ENCODE measurements around the gene MORC2.

Gene MORC2

GRCh38 chr22:30884211-30885000, 84.2 kb downstream of the MORC2 start:
- DNase-seq: no peak

- DNase-seq: no peak
These were observed 84.9 kb downstream of the MORC2 start for GRCh38 chr22:30883586-30884145.

GRCh38 chr22:30882974-30883533, 85.5 kb downstream of the MORC2 start:
- no peak for DNase-seq

DNA sequence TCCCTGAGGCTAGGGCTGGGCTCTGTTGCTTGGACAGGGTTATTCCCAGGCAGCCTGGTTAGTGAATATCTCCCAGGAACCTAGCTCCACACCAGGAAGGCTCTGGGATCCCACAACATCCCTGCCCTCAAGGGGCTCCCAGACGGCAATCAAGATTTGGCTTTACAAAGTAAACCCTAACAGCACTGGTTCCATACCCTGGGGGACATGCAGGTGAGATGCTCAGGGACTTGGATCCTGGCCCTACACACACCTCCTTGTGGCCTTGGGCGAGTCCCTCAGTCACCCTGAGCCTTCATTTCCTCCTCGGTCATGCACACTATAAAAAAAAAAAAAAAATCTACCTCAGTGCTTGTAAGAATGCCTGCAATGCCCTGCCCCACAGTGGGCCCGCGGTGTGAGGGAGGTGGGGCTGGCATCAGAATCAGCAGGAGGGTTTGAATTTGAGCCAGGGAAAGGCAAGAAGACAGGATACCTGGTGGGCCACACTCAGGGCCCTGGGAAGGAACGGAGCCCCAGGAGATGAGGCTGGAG, 86.3 kb downstream of the MORC2 start:
- DNase-seq: no peak

DNA sequence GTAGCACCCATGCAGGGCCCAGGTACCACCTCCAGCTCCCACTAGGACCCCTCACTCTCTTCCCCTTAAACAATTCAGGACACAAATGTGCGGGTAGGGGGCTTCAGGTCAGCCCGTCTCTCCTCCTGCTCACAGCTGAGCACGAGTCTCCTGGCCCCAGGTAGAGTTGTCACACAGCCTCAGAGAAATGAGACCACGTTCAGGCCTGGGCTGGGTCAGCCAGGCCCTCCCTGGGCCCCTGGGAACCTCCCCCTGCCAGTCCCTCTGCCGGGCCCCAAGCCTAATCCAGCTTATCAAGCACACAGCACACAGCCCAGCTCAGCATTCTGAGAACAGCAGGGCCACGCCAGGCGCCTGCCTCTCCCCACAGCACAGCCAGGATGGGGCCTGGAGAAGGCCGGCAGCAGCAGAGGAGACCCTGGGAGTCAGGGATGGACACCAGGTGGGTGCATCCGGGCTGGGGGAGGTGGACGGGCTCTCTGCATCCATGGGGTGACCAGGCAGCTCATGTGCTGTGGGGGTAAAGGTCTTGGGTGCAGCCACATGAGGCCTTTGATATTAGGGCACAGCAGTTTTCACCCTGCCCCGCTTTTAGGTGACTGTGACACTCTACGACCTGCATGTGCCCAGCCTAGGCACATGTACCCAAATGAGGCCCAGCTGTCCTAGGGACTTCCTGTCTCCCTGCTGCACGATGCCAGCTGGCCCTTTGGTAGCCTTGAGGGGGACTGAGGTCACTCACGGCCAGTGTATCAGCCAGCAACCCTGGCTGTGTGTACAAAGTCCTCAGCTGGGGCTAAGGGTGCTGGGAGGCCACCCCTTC, 87.0 kb downstream of the MORC2 start:
- DNase-seq: no peak

GRCh38 chr22:30880847-30881246, 87.7 kb downstream of the MORC2 start:
- DNase-seq: no peak

GRCh38 chr22:30880181-30880601, 88.4 kb downstream of the MORC2 start:
- no peak for DNase-seq

DNA sequence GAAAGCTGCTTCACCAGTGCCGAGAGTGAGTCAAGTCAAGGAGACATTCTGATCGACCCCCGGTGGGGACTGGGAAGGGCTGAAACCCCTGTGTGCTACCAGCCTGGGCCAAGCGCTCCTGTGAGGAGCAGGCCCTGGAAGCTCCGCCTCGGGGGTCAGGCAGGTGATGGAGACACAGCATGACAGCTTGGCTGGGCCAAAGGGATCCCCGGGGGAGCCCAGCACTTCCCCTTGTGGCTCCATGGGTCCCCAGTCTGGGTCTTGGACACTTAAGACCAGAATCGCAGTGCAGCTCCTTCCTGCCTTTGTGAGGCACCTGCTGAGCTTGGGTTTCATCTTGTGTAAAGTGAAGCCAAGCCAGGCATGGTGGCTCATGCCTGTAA, 89.2 kb downstream of the MORC2 start:
- no peak for DNase-seq

- no peak for DNase-seq
These were observed 89.8 kb downstream of the MORC2 start for GRCh38 chr22:30878516-30879414.

DNA sequence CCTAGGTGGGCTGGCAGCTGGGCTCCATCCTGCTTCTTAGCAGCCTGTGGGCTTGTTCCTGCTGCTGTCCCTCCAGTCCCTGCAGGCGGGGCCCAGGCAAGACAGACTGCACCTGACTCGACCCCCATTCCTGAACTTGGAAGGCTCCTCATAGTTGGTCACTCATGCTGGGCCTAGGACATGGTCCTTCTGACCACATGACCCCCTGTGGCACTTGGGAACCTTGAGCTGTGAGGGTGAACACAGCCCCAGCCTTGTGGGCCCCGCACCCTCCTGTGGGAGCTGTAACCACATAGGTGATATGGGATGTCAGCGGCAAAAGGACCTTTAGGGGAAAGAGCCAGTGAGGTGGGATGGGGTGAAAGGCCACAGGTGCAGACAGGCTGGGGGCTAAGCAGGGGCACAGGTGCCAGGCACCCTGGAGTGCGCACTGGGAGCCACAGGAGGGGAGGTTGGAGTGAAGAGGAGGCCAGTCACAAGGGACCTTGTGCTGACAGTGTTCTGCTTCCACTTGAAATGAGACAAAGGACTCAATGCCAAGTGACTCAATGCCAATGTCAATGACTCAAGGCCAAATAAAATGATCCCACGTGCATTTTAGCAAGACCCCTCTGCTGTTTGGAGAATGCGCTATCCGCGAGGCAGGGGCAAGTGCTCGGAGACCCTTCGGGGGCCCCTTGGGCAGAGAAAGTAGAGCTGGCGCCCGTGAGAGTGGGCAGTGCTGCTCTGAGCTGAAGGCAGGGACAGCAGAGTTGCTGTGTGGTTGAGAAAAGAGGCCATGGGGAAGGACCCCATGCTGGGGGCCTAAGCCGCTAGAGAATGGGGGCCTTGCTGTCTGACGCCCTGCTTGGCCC, 90.7 kb downstream of the MORC2 start:
- DNase-seq: no peak

- no peak for DNase-seq
These were observed 91.5 kb downstream of the MORC2 start for GRCh38 chr22:30876915-30877553.

- no peak for DNase-seq
These were observed 92.3 kb downstream of the MORC2 start for GRCh38 chr22:30876221-30876751.

GRCh38 chr22:30875481-30876215, 92.9 kb downstream of the MORC2 start:
- no peak for DNase-seq

All from GF-D8 (cell line).